PC-3 (cell line): ENCODE measurements around the gene FH. TPM values are rescaled to one million over a fixed set of nuclear protein-coding genes. Genes with fewer than 3 reads are reported as not detected.

Experiments
- ATAC-seq: fragments of 200-7000 bp; cut with Tn5 transposase; 2 replicates; pipeline ENCODE4 v1.9.1; 2020; ENCODE audit warnings: mild to moderate bottlenecking, moderate library complexity
- BruUV-seq: library from RNA; stranded (reverse); fragments of 400-500 nt; replicated peaks from 2 replicates; lab custom pipeline; 2021; lab: Mats Ljungman, UMichigan
- CTCF ChIA-PET: fragments of 300-600 bp; sonication (Branson Sonifier 250); formaldehyde crosslinking; loops from one replicate; lab custom pipeline; 2022; ENCODE audit warnings: antibody characterized with exemption; lab: Charles Lee
- POLR2A ChIA-PET: fragments of 300-600 bp; sonication (Branson Sonifier 250); formaldehyde crosslinking; loops from one replicate; lab custom pipeline; 2022; ENCODE audit warnings: antibody characterized with exemption; ENCODE audit not compliant: unreplicated experiment; lab: Charles Lee
- DNase-seq: peaks from one replicate; pipeline ENCODE4 v3.0.0-alpha.2; 2015
- H2AFZ ChIP-seq: fragments of 300-600 bp; sonication (generic); 2 replicates; pipeline ENCODE4 v1.6.0; 2016; ENCODE audit warnings: antibody characterized with exemption, low read length
- H3F3A ChIP-seq: fragments of 300-600 bp; sonication (generic); one replicate; pipeline ENCODE4 v1.6.0; 2017; ENCODE audit warnings: antibody characterized with exemption, low read length, control low read depth, mild to moderate bottlenecking; ENCODE audit not compliant: unreplicated experiment
- H3K27ac ChIP-seq: fragments of 300-600 bp; sonication (generic); 2 replicates; pipeline ENCODE4 v1.5.1; 2016; ENCODE audit warnings: mild to moderate bottlenecking, low read length
- H3K27me3 ChIP-seq: fragments of 300-600 bp; sonication (generic); 2 replicates; pipeline ENCODE4 v1.6.1; 2016; ENCODE audit warnings: low read length, mixed read lengths
- H3K36me3 ChIP-seq: fragments of 300-600 bp; sonication (generic); 2 replicates; pipeline ENCODE4 v1.6.1; 2016; ENCODE audit warnings: low read depth, mixed run types, low read length, mixed read lengths
- H3K4me1 ChIP-seq: fragments of 300-600 bp; sonication (generic); 2 replicates; pipeline ENCODE4 v1.5.1; 2016; ENCODE audit warnings: low read length; ENCODE audit not compliant: insufficient read depth
- H3K4me2 ChIP-seq: fragments of 300-600 bp; sonication (generic); 2 replicates; pipeline ENCODE4 v1.6.0; 2016; ENCODE audit warnings: low read length
- H3K4me3 ChIP-seq: fragments of 300-600 bp; sonication (generic); 2 replicates; pipeline ENCODE4 v1.5.1; 2016; ENCODE audit warnings: mild to moderate bottlenecking, low read length, mixed read lengths
- H3K79me2 ChIP-seq: fragments of 300-600 bp; sonication (generic); 2 replicates; pipeline ENCODE4 v1.6.1; 2017; ENCODE audit warnings: low read length, mixed read lengths
- H3K9ac ChIP-seq: fragments of 300-600 bp; sonication (generic); 2 replicates; pipeline ENCODE4 v1.6.0; 2016; ENCODE audit warnings: mild to moderate bottlenecking, low read length
- H3K9me2 ChIP-seq: fragments of 300-600 bp; sonication (generic); replicated peaks from 2 replicates; pipeline ENCODE4 v1.6.1; 2016; ENCODE audit warnings: mixed run types, low read length, mixed read lengths
- H3K9me3 ChIP-seq: fragments of 300-600 bp; sonication (generic); 2 replicates; pipeline ENCODE4 v1.6.1; 2016; ENCODE audit warnings: low read length, mixed read lengths
- H4K20me1 ChIP-seq: fragments of 300-600 bp; sonication (generic); 2 replicates; pipeline ENCODE4 v1.6.1; 2016; ENCODE audit warnings: low read length, mixed read lengths
- CTCF ChIP-seq: fragments of 300-600 bp; sonication (generic); conservative IDR thresholded peaks from 2 replicates; pipeline ENCODE4 v1.5.1; 2017; ENCODE audit warnings: antibody characterized with exemption, low read depth, mild to moderate bottlenecking, low read length
- EZH2 ChIP-seq: fragments of 300-600 bp; sonication (generic); IDR thresholded peaks from one replicate; pipeline ENCODE4 v1.6.1; 2017; ENCODE audit warnings: antibody characterized with exemption, mild to moderate bottlenecking, low read length; ENCODE audit not compliant: unreplicated experiment
- EZH2phosphoT487 ChIP-seq: fragments of 300-600 bp; sonication (generic); IDR thresholded peaks from 2 replicates; pipeline ENCODE4 v1.6.1; 2018; ENCODE audit warnings: mild to moderate bottlenecking, antibody characterized with exemption, low read length, borderline replicate concordance
- intact Hi-C: fragments of 100-400 bp; cut with micrococcal nuclease; formaldehyde crosslinking; loops from 2 replicates; pipeline ENCODE4 v1.9.0; 2023
- total RNA-seq: library from RNA; depleted of rRNA; stranded (reverse); fragments of >200 nt; gene quantifications from 2 replicates; pipeline ENCODE4 v1.2.3, GENCODE V29; 2014

The FH gene
- total RNA-seq, 1 experiment from 2014 or later: 201 TPM

GRCh38 chr1:241560146-241560848, 40.7 kb upstream of the FH start:
- H3K36me3 ChIP-seq: no peaks in the 10 kb centered on the region
- DNase-seq (no peak), ATAC-seq (no peak)
- H3K4me2 ChIP-seq: no peak overlapping the region
- CTCF ChIA-PET: no interaction called here
- H2AFZ ChIP-seq: no peak overlapping the region
- TF ChIP-seq EZH2 (no peak), EZH2phosphoT487 (no peak), CTCF (no peak)
- no peak overlapping the region for H3K9ac ChIP-seq
- no peaks in the 10 kb centered on the region for H3K27me3 ChIP-seq
- no peak overlapping the region for H3K4me3 ChIP-seq
- no peaks in the 10 kb centered on the region for H3F3A ChIP-seq
- no TSS peak for BruUV-seq
- H3K9me2 ChIP-seq: no peaks in the 10 kb centered on the region
- no peaks in the 10 kb centered on the region for H3K79me2 ChIP-seq
- POLR2A ChIA-PET: no interaction called here
- no peaks in the 10 kb centered on the region for H3K9me3 ChIP-seq
- H3K27ac ChIP-seq: no peak overlapping the region
- intact Hi-C loops: no loop called here
- no peaks in the 10 kb centered on the region for H4K20me1 ChIP-seq
- peaks cover 10% of the 10 kb centered on the region; the same call in 1 of the 2 replicates for H3K4me1 ChIP-seq

GRCh38 chr1:241557551-241558193, 38.1 kb upstream of the FH start:
- BruUV-seq: no TSS peak
- Histone ChIP-seq H3K4me3 (no peak overlapping the region), H3K9ac (no peak overlapping the region), H3K79me2 (no peaks in the 10 kb centered on the region), H3K27ac (no peak overlapping the region), H3K36me3 (no peaks in the 10 kb centered on the region), H4K20me1 (no peaks in the 10 kb centered on the region), H3F3A (no peaks in the 10 kb centered on the region), H3K4me1 (peaks cover 10% of the 10 kb centered on the region; the same call in 1 of the 2 replicates), H3K9me2 (no peaks in the 10 kb centered on the region), H3K9me3 (no peaks in the 10 kb centered on the region), H2AFZ (peak overlapping the region; percentile 37), H3K27me3 (no peaks in the 10 kb centered on the region), H3K4me2 (no peak overlapping the region)
- POLR2A ChIA-PET: no interaction called here
- DNase-seq: no peak
- CTCF ChIA-PET: no interaction called here
- TF ChIP-seq CTCF (no peak), EZH2 (no peak), EZH2phosphoT487 (no peak)
- intact Hi-C loops: loop anchor here (1.0 kb wide), 2 partner anchors 15 to 35 kb away; no protein-coding TSS in a partner anchor
- ATAC-seq: no peak

DNA sequence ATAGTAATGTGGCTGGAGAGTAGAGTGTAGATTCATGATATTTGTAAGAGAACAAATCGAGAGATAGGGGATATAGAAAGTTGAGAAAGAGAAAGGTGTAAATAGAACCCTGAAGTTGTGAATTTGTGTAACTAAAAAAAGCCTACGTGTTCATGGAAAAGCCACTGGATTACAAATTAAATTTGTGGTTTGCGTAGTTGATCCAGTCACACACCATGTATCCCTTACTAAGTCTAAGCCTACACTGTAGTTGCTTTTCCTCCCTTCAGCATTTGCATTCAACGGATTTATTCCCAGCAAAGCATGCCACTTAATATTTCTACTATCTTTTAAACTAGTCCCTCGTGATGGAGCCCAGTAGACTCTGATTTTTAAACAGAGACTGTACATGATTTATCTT, 37.5 kb upstream of the FH start:
- H4K20me1 ChIP-seq: no peaks in the 10 kb centered on the region
- H3K9me3 ChIP-seq: no peaks in the 10 kb centered on the region
- ChIA-PET CTCF (no interaction called here), POLR2A (no interaction called here)
- ATAC-seq: no peak
- H3K27ac ChIP-seq: no peak overlapping the region
- no peaks in the 10 kb centered on the region for H3K79me2 ChIP-seq
- H3K9ac ChIP-seq: no peak overlapping the region
- H3F3A ChIP-seq: no peaks in the 10 kb centered on the region
- TF ChIP-seq EZH2phosphoT487 (no peak), CTCF (no peak), EZH2 (no peak)
- no peak overlapping the region for H3K4me3 ChIP-seq
- no peak for DNase-seq
- intact Hi-C loops: no loop called here
- no peak overlapping the region for H3K4me2 ChIP-seq
- no peak overlapping the region for H2AFZ ChIP-seq
- no peaks in the 10 kb centered on the region for H3K27me3 ChIP-seq
- BruUV-seq: no TSS peak
- no peaks in the 10 kb centered on the region for H3K9me2 ChIP-seq
- peaks cover 10% of the 10 kb centered on the region; the same call in 1 of the 2 replicates for H3K4me1 ChIP-seq
- H3K36me3 ChIP-seq: no peaks in the 10 kb centered on the region
